Activated CD8-positive, alpha-beta T cell treated with anti-CD3 and anti-CD28 coated beads, Interleukin-2, amount 10 ng/mL, durations not matched to agents 7 days and 5 days (primary cell): ENCODE results near the gene FGFR4. TPM values are rescaled to one million over a fixed set of nuclear protein-coding genes. Genes with fewer than 3 reads are reported as not detected.

Experiments
- ATAC-seq: fragments of 150-1000 bp; cut with Tn5 transposase; one replicate; pipeline ENCODE4 v1.10.0; 2021; ENCODE audit warnings: moderate library complexity
- CTCF ChIA-PET: fragments of 350-600 bp; sonication (Branson Sonifier 250); formaldehyde crosslinking; loops from one replicate; lab custom pipeline; 2021; ENCODE audit warnings: antibody characterized with exemption; lab: Charles Lee
- POLR2A ChIA-PET: fragments of 350-600 bp; sonication (Branson Sonifier 250); formaldehyde crosslinking; loops from one replicate; lab custom pipeline; 2021; ENCODE audit warnings: antibody characterized with exemption; lab: Charles Lee
- DNase-seq: peaks from one replicate; pipeline ENCODE4 v3.0.0-alpha.2; 2020
- H3K27ac Mint-ChIP-seq: one replicate; pipeline ENCODE4 v1.8.0; 2021; ENCODE audit warnings: mild to moderate bottlenecking, mixed read lengths
- H3K27me3 Mint-ChIP-seq: one replicate; pipeline ENCODE4 v1.8.0; 2021; ENCODE audit warnings: low read depth, mixed read lengths
- H3K36me3 Mint-ChIP-seq: one replicate; pipeline ENCODE4 v1.8.0; 2021; ENCODE audit warnings: low read depth, mixed read lengths
- H3K4me1 Mint-ChIP-seq: one replicate; pipeline ENCODE4 v1.8.0; 2021; ENCODE audit warnings: low read depth, mixed read lengths
- H3K4me3 Mint-ChIP-seq: one replicate; pipeline ENCODE4 v1.8.0; 2021; ENCODE audit warnings: mild to moderate bottlenecking, mixed read lengths
- H3K9me3 Mint-ChIP-seq: one replicate; pipeline ENCODE4 v1.8.0; 2022; ENCODE audit warnings: mixed read lengths; ENCODE audit not compliant: insufficient read depth
- total RNA-seq, 2 experiments: library from RNA; stranded (reverse); gene quantifications; one replicate each; pipeline ENCODE4 v1.2.3, GENCODE V29; 2021

FGFR4 gene
- total RNA-seq, 2 experiments from 2014 or later = 0.53 to 1.9 TPM

DNA sequence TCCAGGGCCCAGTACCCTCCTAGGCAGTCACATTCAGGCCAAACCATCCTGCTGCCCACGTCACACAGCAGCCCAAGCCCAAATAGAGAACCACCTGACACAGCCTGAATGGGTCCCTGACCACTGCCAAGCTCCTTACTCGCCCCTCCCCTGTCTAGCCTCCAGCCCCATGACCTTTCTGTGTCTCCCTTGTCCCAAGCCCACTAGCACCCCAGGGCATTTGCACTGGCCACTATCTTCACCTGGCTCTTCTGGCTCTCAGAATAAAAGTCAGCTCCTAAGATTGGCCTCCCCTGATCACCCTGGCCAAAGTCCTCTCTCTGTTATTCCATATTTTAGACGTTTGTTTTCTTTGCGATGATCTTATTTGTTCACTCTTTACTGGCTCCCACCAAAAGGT is 20.4 kb downstream of the FGFR4 start:
- H3K4me3 Mint-ChIP-seq = no peak overlapping the region
- H3K36me3 Mint-ChIP-seq = no peaks in the 10 kb centered on the region
- CTCF ChIA-PET = interaction anchor here (0.9 to 1.1 kb wide), 2 partner anchors 36 to 446 kb away, joined by 3 to 4 read pairs; no protein-coding TSS in a partner anchor
- no peak for ATAC-seq
- H3K27me3 Mint-ChIP-seq = peaks cover 4% of the 10 kb centered on the region
- H3K9me3 Mint-ChIP-seq = no peaks in the 10 kb centered on the region
- POLR2A ChIA-PET = interaction anchor here (0.6 kb wide), 1 partner anchor 101 kb away, joined by 3 read pairs; no protein-coding TSS in a partner anchor
- DNase-seq = no peak
- H3K27ac Mint-ChIP-seq = no peak overlapping the region
- H3K4me1 Mint-ChIP-seq = no peaks in the 10 kb centered on the region

DNA sequence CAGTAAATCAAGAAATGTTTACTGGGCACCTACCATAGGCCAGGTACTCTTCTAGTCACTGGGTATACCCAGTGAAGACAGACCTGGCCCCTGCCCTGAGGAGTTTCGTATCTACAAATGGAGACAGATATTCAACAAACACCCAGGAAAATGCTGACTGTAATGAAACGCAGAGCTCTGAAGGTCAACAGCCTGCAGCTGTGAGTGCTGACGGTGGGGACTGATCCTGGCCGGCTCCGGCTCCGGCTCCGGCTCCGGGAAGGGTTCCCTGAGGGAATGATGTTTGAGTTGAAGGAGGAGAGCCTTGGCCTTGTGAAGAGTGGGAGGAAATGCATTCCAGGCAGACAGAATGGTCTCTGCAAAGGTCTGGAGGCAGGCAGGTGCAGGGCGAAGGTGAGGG is 23.1 kb downstream of the FGFR4 start:
- DNase-seq (no peak), ATAC-seq (no peak)
- no peaks in the 10 kb centered on the region for H3K36me3 Mint-ChIP-seq
- no peak overlapping the region for H3K4me3 Mint-ChIP-seq
- POLR2A ChIA-PET = no interaction called here
- H3K27ac Mint-ChIP-seq = no peak overlapping the region
- CTCF ChIA-PET = interaction anchor here (1.5 kb wide), 1 partner anchor 38 kb away, joined by 7 read pairs; no protein-coding TSS in a partner anchor
- H3K9me3 Mint-ChIP-seq = no peaks in the 10 kb centered on the region
- peaks cover 10% of the 10 kb centered on the region for H3K4me1 Mint-ChIP-seq
- no peaks in the 10 kb centered on the region for H3K27me3 Mint-ChIP-seq

DNA sequence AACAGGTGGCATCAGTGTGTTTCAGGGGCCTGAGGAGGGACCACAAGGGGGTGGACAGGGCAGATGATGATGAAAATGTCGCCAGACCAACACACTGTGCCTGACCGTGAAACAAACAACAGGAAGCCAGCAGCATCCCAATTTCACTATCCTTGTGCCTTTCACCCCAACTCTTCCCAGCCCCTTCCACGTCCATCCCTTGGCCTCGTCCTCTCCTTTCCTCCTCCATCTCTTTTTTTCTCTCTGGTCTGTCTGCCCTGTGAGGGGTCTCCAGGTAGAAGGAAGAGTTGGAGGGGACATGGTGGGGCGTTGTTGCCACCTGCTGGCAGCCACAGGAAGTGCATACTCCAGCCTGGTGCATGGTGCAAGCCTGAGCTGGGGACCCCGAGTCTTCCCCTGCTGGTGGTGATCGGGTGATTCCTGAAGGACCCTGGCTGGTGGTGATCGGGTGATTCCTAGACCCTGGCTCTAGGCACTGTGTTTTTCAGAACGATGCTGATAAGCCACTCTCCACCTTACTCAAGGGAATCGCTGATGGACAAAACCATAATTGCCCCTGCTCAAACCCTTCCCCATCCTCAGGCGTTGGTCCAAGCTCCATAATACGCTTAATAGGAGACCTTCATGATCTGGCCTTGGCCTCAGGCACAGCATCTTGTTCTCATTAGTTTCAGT is 25.1 kb downstream of the FGFR4 start:
- ChIA-PET CTCF (interaction anchor here (0.6 to 5.8 kb wide), 33 partner anchors 10 to 458 kb away, joined by 3 to 80 read pairs (median 4); partner anchors contain the start of genes FGFR4 and NSD1), POLR2A (interaction anchor here (0.7 kb wide), 1 partner anchor 24 kb away, joined by 3 read pairs; no protein-coding TSS in a partner anchor)
- DNase-seq = peak; percentile 72
- H3K27me3 Mint-ChIP-seq = no peaks in the 10 kb centered on the region
- peaks cover 3% of the 10 kb centered on the region for H3K36me3 Mint-ChIP-seq
- ATAC-seq = peak; percentile 55
- H3K4me1 Mint-ChIP-seq = peaks cover 20% of the 10 kb centered on the region
- no peak overlapping the region for H3K4me3 Mint-ChIP-seq
- H3K9me3 Mint-ChIP-seq = no peaks in the 10 kb centered on the region
- no peak overlapping the region for H3K27ac Mint-ChIP-seq

DNA sequence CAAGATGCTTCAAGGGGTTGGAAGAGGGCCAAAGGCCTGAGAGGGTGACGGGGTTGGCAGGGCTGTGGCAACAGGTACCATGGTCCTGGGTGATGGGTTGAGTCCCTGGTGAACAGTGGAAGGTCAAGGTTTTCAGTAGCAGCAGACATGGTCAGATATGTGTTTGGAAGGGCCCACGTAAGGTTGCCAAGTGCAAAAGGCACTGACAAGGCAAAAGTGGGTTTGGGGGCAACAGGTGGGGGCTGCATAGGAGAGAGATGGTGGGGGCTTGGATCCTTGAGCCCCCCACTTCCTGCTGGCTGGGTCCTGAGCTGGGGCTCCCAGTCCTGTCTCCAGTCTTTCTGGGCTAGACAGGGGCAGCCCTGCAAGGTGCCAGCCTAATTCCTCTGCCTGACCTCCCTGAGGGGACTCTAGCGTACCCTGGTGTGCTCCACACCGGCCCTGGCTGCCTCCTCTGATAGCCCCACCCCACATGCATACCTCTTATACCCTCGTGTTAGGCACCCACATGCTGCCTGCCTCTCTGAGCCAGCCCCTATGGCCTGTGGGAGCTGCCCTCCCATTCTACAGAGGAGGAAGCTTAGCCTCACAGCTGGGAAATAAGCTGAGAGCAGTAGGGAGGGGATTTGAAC is 26.0 kb downstream of the FGFR4 start:
- Mint-ChIP-seq H3K9me3 (no peaks in the 10 kb centered on the region), H3K4me3 (no peak overlapping the region), H3K27me3 (no peaks in the 10 kb centered on the region), H3K4me1 (peaks cover 27% of the 10 kb centered on the region), H3K36me3 (peaks cover 3% of the 10 kb centered on the region), H3K27ac (no peak overlapping the region)
- CTCF ChIA-PET = interaction anchor here (0.7 to 5.8 kb wide), 52 partner anchors 8 to 459 kb away, joined by 3 to 80 read pairs (median 5); partner anchors contain the start of genes FGFR4, NSD1 and RGS14
- ATAC-seq = no peak
- no peak for DNase-seq
- POLR2A ChIA-PET = interaction anchor here (0.7 to 1.2 kb wide), 2 partner anchors 23 to 453 kb away, joined by 3 to 4 read pairs; no protein-coding TSS in a partner anchor

DNA sequence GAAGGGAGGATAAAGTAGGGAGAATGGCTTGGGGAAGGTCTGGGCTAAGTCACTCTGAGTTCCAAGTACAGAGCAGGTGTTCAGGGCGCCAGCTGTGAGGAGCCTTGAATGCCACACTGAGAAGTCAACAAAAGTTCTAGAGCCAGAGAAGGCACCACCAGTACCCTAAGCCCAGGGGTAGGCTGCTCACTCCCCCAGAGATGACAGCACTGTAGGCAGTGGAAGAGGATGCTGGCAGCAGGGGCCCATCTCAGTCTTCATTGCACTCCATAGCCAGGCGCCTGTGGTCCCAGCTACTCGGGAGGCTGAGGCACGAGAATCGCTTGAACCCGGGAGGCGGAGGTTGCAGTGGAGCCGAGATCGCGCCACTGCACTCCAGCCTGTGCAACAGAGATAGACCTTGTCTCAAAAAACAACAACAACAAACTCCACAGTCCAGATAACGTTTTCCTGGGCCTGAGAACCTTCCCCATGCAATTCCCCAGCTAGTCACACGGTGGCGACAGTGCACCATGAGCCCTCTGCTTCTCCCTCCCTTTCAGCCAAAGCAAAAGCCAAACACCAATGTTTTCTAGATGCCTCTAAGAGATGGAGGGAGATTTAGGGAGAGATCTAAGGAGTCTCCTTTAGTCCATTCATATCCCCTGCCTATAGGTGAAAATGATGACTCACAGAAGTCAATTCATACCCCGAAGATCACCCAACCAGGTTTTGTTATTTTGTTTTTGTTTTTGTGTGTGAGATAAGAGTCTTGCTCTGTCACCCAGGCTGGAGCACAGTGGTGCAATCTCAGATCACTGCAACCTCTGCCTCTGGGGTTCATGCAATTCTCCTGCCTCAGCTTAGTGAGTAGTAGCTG is 27.1 kb downstream of the FGFR4 start:
- peak; percentile 67 for ATAC-seq
- Mint-ChIP-seq H3K27ac (peak overlapping the region; percentile 45), H3K4me3 (no peak overlapping the region), H3K27me3 (no peaks in the 10 kb centered on the region), H3K36me3 (peaks cover 3% of the 10 kb centered on the region), H3K4me1 (peaks cover 27% of the 10 kb centered on the region), H3K9me3 (no peaks in the 10 kb centered on the region)
- ChIA-PET POLR2A (interaction anchor here (0.7 to 1.8 kb wide), 4 partner anchors 20 to 454 kb away, joined by 3 to 5 read pairs (median 4); partner anchors contain the start of genes MXD3 and NSD1), CTCF (interaction anchor here (0.6 to 5.8 kb wide), 52 partner anchors 8 to 453 kb away, joined by 3 to 80 read pairs (median 5); partner anchors contain the start of genes FGFR4, NSD1 and RGS14)
- peak; percentile 87 for DNase-seq

DNA sequence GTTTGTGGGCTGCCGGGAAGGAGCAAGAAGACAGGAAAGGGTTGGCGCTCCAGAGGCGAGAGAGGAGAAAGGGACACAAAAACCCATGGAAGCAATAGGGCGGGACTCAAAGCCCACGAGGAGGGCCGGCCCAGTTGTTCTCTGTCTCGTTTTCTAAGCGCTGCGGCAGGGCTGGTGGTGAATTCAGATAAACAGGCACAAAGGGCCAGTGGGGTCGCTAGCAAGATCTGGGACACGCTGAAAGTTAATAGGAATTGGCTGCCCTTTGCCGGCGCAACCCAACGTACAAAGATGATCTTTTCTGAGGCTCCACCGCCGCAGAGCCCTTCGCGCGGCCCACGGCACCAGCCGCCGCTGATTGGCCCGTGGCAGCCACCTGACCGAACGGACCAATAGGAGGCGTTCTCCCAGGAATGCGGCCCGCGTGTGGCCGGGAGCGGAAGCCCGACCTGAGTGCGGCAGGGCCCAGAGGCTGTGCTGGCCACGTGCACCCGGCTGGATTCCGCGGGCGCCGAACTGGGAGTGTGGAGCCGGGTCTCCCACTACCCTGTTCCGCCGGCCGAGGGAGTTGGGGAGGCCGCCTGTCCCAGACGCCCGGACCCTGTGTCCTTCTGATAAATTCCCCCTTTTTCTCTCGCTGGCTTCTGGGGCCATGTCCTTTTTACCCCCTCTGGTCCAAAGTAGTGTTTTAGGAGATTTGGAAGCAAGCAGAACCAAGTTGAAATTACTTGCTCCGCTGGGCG is 30.1 kb downstream of the FGFR4 start:
- peak; percentile 93 for ATAC-seq
- peak overlapping the region; percentile 79 for H3K27ac Mint-ChIP-seq
- H3K4me3 Mint-ChIP-seq = peak overlapping the region; percentile 12
- peaks cover 27% of the 10 kb centered on the region for H3K4me1 Mint-ChIP-seq
- H3K9me3 Mint-ChIP-seq = no peaks in the 10 kb centered on the region
- ChIA-PET CTCF (interaction anchor here (1.7 kb wide), 1 partner anchor 457 kb away, joined by 5 read pairs; no protein-coding TSS in a partner anchor), POLR2A (no interaction called here)
- peaks cover 3% of the 10 kb centered on the region for H3K36me3 Mint-ChIP-seq
- H3K27me3 Mint-ChIP-seq = no peaks in the 10 kb centered on the region
- peak; percentile 87 for DNase-seq

DNA sequence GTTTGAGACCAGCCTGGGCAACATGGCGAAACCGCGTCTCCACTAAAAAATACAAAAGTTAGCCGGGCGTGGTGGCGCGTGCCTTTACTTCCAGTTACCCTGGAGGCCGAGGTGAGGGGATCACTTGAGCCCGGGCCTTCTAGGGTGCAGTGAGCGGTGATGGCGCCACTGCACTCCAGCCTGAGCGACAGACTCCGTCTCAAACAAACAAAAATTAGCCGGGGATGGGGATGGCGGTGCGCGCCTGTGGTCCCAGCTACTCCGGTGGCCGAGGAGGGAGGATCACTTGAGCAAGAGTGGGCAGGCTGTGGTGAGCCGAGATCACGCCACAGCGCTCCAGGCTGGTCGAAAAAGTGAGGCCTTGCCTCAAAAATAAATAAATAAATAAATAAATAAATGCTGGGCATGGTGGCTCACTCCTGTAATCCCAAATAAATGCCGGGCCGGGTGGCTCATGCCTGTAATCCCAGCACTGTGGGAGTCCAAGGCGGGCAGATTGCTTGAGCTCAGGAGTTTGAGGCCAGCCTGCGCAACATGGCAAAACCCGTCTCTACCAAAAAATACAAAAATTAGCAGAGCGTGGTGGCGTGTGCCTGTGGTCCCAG is 30.8 kb downstream of the FGFR4 start:
- CTCF ChIA-PET = interaction anchor here (1.6 to 1.7 kb wide), 2 partner anchors 11 to 458 kb away, joined by 5 to 6 read pairs; no protein-coding TSS in a partner anchor

DNA sequence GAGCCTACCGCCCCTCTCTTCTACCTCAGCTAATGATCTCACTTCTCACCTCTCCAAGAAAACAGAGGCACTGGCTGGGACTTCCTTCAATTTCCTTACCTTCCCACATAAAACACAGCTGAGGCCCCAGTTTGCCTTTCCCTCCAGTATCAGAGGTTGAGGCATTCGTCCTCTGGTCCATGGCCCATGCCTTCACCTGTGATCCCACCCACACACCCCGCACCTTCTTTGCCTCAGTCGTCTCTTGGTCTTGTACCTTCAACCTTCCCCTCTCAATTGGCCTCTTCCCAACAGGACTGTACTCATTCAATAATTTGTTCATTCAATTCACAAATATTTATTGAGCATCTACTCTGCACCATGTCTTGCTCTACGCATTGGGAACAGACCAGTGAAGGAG is 35.9 kb downstream of the FGFR4 start:
- ChIA-PET CTCF (interaction anchor here (0.8 to 2.0 kb wide), 2 partner anchors 9 to 10 kb away, joined by 3 to 5 read pairs; no protein-coding TSS in a partner anchor), POLR2A (no interaction called here)
- Mint-ChIP-seq H3K4me1 (peaks cover 6% of the 10 kb centered on the region), H3K27ac (no peak overlapping the region), H3K4me3 (no peak overlapping the region), H3K36me3 (no peaks in the 10 kb centered on the region), H3K27me3 (peaks cover 3% of the 10 kb centered on the region), H3K9me3 (no peaks in the 10 kb centered on the region)
- DNase-seq = no peak
- ATAC-seq = no peak

More for the DNA sequence above, 30.8 kb downstream of the FGFR4 start:
- peaks cover 3% of the 10 kb centered on the region for H3K36me3 Mint-ChIP-seq
- no peaks in the 10 kb centered on the region for H3K27me3 Mint-ChIP-seq
- no peak overlapping the region for H3K27ac Mint-ChIP-seq
- H3K4me1 Mint-ChIP-seq = peaks cover 27% of the 10 kb centered on the region
- POLR2A ChIA-PET = no interaction called here
- H3K9me3 Mint-ChIP-seq = no peaks in the 10 kb centered on the region
- ATAC-seq = no peak
- no peak for DNase-seq
- H3K4me3 Mint-ChIP-seq = no peak overlapping the region

DNA sequence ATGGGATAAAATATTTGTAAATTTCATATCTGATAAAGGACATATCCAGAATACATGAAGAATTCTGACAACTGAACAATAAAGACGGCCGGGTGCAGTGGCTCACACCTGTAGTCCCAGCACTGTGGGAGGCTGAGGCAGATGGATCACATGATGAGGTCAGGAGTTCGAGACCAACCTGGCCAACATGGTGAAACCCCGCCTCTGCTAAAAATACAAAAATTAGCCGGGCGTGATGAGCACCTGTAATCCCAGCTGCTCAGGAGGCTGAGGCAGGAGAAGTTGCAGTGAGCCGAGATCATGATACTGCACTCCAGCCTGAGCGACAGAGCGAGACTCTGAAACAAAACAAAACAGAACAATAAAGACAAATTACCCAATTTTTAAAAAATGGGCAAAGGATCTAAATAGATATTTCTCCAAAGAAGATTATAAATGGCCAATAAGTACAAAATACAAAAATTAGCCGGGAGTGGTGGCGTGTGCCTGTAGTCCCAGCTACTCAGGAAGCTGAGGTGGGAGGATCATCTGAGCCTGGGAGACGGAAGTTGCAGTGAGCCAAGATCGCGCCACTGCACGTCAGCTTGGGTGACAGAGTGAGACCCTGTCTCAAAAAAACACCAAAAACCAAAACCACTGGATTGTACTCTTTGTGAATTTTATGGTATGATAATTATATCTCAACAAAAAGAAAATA is 37.2 kb downstream of the FGFR4 start:
- no peak overlapping the region for H3K4me3 Mint-ChIP-seq
- H3K4me1 Mint-ChIP-seq = peaks cover 16% of the 10 kb centered on the region
- ChIA-PET CTCF (interaction anchor here (1.0 to 1.3 kb wide), 4 partner anchors 10 to 185 kb away, joined by 3 to 9 read pairs (median 4); no protein-coding TSS in a partner anchor), POLR2A (interaction anchor here (0.8 kb wide), 1 partner anchor 172 kb away, joined by 3 read pairs; no protein-coding TSS in a partner anchor)
- no peak for DNase-seq
- no peaks in the 10 kb centered on the region for H3K9me3 Mint-ChIP-seq
- no peak for ATAC-seq
- H3K36me3 Mint-ChIP-seq = no peaks in the 10 kb centered on the region
- peaks cover 3% of the 10 kb centered on the region for H3K27me3 Mint-ChIP-seq
- no peak overlapping the region for H3K27ac Mint-ChIP-seq
